AG09319 (cell line): Measurements from ENCODE around the gene SYPL2.
"Not testable (repeated sequence)": the region's sequence is repeated elsewhere in the genome, so short reads cannot be mapped to it uniquely, and the experiment has no call there.

Source experiments
- DNase-seq: peaks from one replicate; pipeline ENCODE4 v3.0.0-alpha.2; 2010; ENCODE audit warnings: low read depth; ENCODE audit errors: extremely low read depth
- TF ChIP-seq, protein P1 (sequence below): IDR thresholded peaks from 2 replicates; pipeline ENCODE4 v1.5.1; 2011; ENCODE audit warnings: low read depth, mild to moderate bottlenecking, inconsistent platforms, low read length, moderate library complexity

The SYPL2 gene

DNA sequence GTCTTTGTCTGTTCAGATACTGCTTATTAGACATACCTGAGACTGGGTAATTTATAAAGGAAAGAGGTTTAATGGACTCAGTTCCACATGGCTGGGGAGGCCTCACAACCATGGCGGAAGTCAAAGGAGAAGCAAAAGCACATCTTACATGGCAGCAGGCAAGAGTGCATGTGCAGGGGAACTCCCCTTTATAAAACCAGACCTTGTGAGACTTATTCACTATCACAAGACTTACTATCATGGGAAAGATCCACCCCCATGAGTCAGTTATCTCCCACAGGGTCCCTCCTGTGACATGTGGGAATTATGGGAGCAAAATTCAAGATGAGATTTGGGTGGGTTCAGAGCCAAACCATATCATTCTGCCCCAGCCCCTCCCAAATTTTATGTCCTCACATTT lies 33.0 kb upstream of the SYPL2 start:
- DNase-seq, result no peak
- TF ChIP-seq, protein P1, sequence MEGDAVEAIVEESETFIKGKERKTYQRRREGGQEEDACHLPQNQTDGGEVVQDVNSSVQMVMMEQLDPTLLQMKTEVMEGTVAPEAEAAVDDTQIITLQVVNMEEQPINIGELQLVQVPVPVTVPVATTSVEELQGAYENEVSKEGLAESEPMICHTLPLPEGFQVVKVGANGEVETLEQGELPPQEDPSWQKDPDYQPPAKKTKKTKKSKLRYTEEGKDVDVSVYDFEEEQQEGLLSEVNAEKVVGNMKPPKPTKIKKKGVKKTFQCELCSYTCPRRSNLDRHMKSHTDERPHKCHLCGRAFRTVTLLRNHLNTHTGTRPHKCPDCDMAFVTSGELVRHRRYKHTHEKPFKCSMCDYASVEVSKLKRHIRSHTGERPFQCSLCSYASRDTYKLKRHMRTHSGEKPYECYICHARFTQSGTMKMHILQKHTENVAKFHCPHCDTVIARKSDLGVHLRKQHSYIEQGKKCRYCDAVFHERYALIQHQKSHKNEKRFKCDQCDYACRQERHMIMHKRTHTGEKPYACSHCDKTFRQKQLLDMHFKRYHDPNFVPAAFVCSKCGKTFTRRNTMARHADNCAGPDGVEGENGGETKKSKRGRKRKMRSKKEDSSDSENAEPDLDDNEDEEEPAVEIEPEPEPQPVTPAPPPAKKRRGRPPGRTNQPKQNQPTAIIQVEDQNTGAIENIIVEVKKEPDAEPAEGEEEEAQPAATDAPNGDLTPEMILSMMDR, result no peak

DNA sequence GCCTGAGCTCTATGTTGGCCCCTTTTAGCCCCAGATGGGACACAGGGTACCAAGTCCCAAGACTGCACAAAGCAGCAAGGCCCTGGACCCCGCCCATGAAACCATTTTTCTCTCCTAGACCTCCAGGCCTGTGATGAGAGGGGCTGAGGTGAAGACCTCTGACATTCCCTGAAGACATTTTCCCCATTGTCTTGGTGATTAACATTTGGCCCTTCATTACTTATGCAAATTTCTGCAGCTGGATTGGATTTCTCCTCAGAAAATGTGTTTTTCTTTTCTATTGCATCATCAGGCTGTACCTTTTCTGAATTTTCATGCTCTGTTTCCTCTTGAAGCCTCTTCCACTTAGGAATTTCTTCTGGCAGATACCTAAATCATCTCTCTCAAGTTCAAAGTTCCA lies 31.9 kb upstream of the SYPL2 start:
- TF ChIP-seq, protein P1, result no peak
- DNase-seq, result no peak

DNA sequence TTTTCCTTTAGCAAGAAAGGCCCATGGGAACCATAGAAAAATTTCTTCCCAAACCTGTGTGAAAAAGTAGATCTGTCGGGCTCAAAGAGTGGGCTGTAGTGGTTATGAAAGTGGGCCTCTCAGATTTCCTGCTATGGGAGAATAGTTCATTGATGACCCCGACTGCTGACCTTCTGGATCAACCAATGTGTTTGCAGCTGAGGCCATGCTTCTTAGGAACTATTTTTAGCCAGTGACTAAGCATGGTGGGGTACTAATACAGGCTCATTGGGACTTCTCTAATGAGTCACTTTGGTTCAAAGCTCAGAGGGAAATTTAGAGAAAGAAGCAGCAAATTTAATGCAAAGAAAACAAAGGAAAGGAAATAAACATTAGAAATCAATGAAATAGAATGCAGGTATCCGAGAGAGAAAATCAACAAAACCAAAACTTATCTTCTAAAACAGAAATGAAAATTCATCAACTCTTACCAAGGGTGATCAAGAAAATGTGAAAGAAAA lies 27.5 kb upstream of the SYPL2 start:
- DNase-seq, result peak; percentile 51
- TF ChIP-seq, protein P1, result no peak

DNA sequence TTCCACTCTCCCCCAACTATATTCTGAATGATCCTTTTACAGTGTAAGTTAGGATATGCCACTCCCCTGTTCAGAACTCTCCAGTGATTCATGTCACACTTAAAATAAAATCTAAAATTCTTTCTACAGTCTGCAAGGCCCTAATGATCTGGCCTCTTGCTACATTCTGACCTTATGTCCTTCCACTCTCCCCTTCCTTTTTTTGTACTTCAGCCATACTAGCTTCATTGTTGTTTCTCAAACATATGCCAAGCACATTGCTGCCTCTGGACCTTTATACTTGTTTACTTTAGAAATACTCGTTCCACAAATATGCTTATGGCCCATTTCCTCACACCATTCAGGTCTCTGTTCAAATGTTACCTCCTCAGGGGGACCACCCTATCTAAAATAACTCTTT lies 25.3 kb upstream of the SYPL2 start:
- no peak for DNase-seq
- TF ChIP-seq, protein P1, result no peak

DNA sequence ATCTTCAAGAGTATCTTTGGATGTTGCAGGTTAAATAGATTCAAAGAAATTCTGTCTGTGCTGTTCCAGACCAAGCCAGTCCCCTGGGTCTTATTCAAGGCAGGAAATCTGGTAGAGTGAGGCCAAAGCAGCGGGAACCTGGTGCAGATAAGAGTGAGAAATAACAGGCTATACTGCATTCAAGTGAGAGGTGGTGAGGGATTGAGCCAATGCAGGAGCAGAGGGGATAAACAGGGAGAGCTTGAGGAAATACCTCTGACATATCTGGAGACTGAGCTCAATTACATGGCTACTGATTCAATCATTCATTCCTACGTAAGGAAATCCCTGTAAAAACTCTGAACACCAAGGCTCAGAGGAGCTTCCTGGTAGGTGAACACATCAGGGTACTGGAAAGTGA lies 22.9 kb upstream of the SYPL2 start:
- TF ChIP-seq, protein P1, result no peak
- no peak for DNase-seq

DNA sequence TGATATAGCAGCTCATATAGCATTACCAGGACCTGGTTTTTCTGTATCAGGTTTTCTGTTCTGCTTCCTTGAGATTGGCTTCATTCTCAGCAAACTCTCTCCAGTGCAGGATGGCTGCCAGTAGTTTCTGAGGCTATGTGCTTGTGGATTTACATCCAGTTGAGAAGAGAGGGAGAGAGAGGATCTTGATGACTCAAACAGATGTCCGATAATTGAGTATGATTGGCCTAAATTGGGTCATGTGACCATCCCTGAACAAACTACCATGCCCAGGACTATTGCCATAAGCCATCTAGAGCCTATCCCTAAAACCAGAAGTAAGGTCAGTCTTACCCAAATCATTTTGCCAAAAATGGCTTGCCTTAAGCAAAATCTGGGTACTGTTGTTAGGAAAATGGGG lies 22.0 kb upstream of the SYPL2 start:
- TF ChIP-seq, protein P1, result no peak
- DNase-seq, result no peak

DNA sequence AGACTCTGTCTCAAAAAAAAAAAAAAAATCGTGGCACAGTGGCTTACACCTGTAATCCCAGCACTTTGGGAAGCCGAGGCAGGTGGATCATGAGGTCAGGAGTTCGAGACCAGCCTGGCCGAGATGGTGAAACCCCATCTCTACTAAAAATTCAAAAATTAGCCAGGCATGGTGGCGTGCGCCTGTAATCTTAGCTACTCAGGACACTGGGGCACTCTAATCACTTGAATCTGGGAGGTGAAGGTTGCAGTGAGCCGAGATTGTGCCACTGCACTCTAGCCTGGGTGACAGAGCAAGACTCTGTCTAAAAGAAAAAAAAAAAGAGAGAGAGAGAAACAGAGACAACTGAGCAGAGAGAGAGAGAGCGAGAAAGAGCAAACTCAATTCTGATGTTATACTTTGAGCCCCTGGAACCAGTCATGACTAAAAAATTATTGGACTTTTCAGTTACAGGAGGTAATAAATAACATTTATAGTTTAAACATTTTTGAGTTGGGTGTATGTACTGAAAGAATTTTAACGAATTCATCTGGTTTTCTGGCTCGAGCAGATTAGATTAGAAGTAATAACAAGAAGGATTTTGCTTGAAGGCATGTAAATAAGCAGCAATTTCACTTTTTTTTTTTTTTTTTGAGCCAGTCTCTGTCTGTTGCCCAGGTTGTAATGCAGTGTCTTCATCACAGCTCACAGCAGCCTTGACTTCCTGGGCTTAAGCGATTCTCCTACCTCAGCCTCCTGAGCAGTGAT lies 20.2 kb upstream of the SYPL2 start:
- DNase-seq, result not testable (repeated sequence)

DNA sequence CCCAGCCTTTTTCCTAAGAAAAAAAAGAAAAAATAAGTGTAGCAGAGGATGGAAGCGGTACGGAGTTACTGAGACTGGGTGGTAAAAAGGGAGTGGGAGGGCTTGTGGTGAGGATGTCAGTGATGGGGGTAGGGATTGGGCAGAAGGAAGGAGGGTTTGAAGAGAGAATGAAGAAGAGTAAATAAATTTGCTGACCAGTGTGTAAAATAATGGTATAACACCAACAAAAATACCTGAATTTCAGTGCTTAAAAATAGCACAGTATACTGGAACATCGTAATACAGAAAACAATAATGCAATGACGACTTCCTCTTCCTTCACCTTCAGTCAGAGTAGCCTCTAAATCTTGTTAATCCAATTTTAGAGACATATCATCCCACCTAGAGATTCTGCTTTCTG lies 18.8 kb upstream of the SYPL2 start:
- TF ChIP-seq, protein P1, result no peak
- DNase-seq, result no peak
